HEK293T (cell line): ENCODE data around the gene RAB28.

Source experiments
- BHLHE40 ChIP-seq: fragments of 450-650 bp; IDR thresholded peaks from 2 replicates; pipeline ENCODE4 v1.6.1; 2016; ENCODE audit warnings: mild to moderate bottlenecking, moderate library complexity, borderline replicate concordance
- FOXM1 ChIP-seq: fragments of 450-650 bp; IDR thresholded peaks from 2 replicates; pipeline ENCODE4 v1.6.1; 2017; ENCODE audit warnings: mild to moderate bottlenecking, borderline replicate concordance
- HDGF ChIP-seq: fragments of 450-650 bp; IDR thresholded peaks from 2 replicates; pipeline ENCODE4 v1.6.1; 2017; ENCODE audit warnings: antibody characterized with exemption, borderline replicate concordance
- NFRKB ChIP-seq: fragments of 450-650 bp; IDR thresholded peaks from 2 replicates; pipeline ENCODE4 v1.6.1; 2016; ENCODE audit warnings: mild to moderate bottlenecking, moderate library complexity
- SP1 ChIP-seq: fragments of 450-650 bp; IDR thresholded peaks from 2 replicates; pipeline ENCODE4 v1.6.1; 2017
- SUZ12 ChIP-seq: fragments of 450-650 bp; IDR thresholded peaks from 2 replicates; pipeline ENCODE4 v1.6.1; 2016; ENCODE audit warnings: mild to moderate bottlenecking
- TARDBP ChIP-seq: fragments of 450-650 bp; IDR thresholded peaks from 2 replicates; pipeline ENCODE4 v1.6.1; 2016
- ZNF384 ChIP-seq: fragments of 450-650 bp; IDR thresholded peaks from 2 replicates; pipeline ENCODE4 v1.6.1; 2016

DNA sequence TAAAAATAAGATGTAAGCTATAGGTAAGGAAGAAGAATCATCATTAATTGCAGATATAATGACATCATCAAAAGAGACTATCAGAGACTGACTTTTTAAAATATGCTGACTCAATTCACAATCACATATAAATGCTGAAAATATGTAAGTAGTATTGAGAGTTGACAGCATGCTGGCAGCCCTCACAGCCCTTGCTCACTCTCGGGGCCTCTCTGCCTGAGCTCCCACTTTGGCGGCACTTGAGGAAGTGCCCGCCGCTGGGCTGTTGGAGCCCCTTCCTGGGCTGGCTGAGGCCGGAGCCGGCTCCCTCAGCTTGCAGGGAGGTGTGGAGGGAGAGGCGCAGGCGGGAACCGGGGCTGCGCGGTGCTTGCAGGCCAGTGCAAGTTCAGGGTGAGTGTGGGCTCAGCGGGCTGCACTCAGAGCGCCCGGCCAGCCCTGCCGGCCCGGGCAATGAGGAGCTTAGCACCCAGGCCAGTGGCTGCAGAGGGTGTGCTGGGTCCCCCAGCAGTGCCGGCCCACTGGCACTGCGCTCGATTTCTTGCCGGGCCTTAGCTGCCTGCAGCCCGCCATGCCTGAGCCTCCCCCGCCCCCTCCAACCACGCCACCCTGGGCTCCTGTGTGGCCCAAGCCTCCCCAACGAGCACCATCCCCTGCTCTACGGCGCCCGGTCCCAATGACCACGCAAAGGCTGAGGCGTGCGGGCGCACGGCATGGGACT is 68.9 kb downstream of the RAB28 start:
- TF ChIP-seq NFRKB (no peak), ZNF384 (no peak), SUZ12 (no peak), BHLHE40 (no peak), FOXM1 (no peak), HDGF (no peak), SP1 (no peak), TARDBP (no peak)
